Liver (tissue), 9 donors: ENCODE data around the gene TNS3. TPM values are rescaled to one million over a fixed set of nuclear protein-coding genes. Genes with fewer than 3 reads are reported as not detected.

Experiments used
- DNase-seq: peaks from one replicate; pipeline ENCODE4 v3.0.0-alpha.2; 2017; ENCODE audit warnings: low spot score
- H3K27ac ChIP-seq, 2 donors: one replicate each; pipeline ENCODE4 v1.7.0; 2013; ENCODE audit warnings: inconsistent platforms in 2 of 2, low read length in 2 of 2, control low read depth in 1 of 2, low read depth in 1 of 2, mild to moderate bottlenecking in 1 of 2
- H3K27me3 ChIP-seq, 4 donors: one replicate each; pipeline versions ENCODE4 v1.6.1 to v1.7.0; 2013; ENCODE audit warnings: low read length in 3 of 4, inconsistent platforms in 1 of 4, mild to moderate bottlenecking in 1 of 4, moderate library complexity in 1 of 4; ENCODE audit not compliant: control insufficient read depth in 4 of 4, insufficient read depth in 4 of 4
- H3K36me3 ChIP-seq, 4 donors: one replicate each; pipeline versions ENCODE4 v1.6.1 to v1.7.0; 2013; ENCODE audit warnings: low read length in 3 of 4, mild to moderate bottlenecking in 3 of 4, low read depth in 1 of 4, moderate library complexity in 1 of 4; ENCODE audit not compliant: control insufficient read depth in 4 of 4, insufficient read depth in 3 of 4
- H3K4me1 ChIP-seq, 4 donors: one replicate each; pipeline versions ENCODE4 v1.6.1 to v1.7.0; 2013; ENCODE audit warnings: low read length in 3 of 4, mild to moderate bottlenecking in 3 of 4, moderate library complexity in 1 of 4; ENCODE audit not compliant: control insufficient read depth in 4 of 4, insufficient read depth in 4 of 4
- H3K4me3 ChIP-seq, 3 donors: one replicate each; pipeline versions ENCODE4 v1.6.1 to v1.7.0; 2013; ENCODE audit warnings: low read length in 3 of 3, control low read depth in 1 of 3, low read depth in 1 of 3, mild to moderate bottlenecking in 1 of 3
- H3K9ac ChIP-seq, 2 donors: one replicate each; pipeline ENCODE4 v1.7.0; 2013; ENCODE audit warnings: low read length in 2 of 2, mild to moderate bottlenecking in 2 of 2, moderate library complexity in 2 of 2, control low read depth in 1 of 2, low read depth in 1 of 2
- H3K9me3 ChIP-seq, 4 donors: one replicate each; pipeline versions ENCODE4 v1.6.1 to v1.7.0; 2013; ENCODE audit warnings: low read length in 3 of 4; ENCODE audit not compliant: control insufficient read depth in 4 of 4
- CTCF ChIP-seq: fragments of 150-350 bp; IDR thresholded peaks from 2 replicates; pipeline ENCODE4 v1.5.1; 2017; ENCODE audit warnings: improper control_type of control experiment, low read depth, low read length; ENCODE audit not compliant: missing input control
- EGR1 ChIP-seq, 2 donors: IDR thresholded peaks; 2 replicates each; pipeline ENCODE4 v1.6.1; 2016 to 2018; ENCODE audit warnings: antibody characterized with exemption in 2 of 2, low read depth in 2 of 2
- FOXA1 ChIP-seq: IDR thresholded peaks from 2 replicates; pipeline ENCODE4 v1.6.1; 2016; ENCODE audit warnings: antibody characterized with exemption
- FOXA2 ChIP-seq: IDR thresholded peaks from 2 replicates; pipeline ENCODE4 v1.6.1; 2016; ENCODE audit warnings: antibody characterized with exemption
- GABPA ChIP-seq, 2 donors: IDR thresholded peaks in 1 of 2; conservative IDR thresholded peaks in 1 of 2; 2 replicates each; pipeline ENCODE4 v1.6.1; 2016; ENCODE audit warnings: antibody characterized with exemption in 2 of 2, mild to moderate bottlenecking in 1 of 2, moderate library complexity in 1 of 2
- HNF4A ChIP-seq, 2 donors: conservative IDR thresholded peaks; 2 replicates each; pipeline ENCODE4 v1.6.1; 2016; ENCODE audit warnings: antibody characterized with exemption in 2 of 2, mild to moderate bottlenecking in 2 of 2
- HNF4G ChIP-seq: IDR thresholded peaks from 2 replicates; pipeline ENCODE4 v1.6.1; 2016; ENCODE audit warnings: antibody characterized with exemption
- JUND ChIP-seq, 2 donors: IDR thresholded peaks; 2 replicates each; pipeline ENCODE4 v1.6.1; 2016; ENCODE audit warnings: antibody characterized with exemption in 2 of 2
- NR2F2 ChIP-seq: IDR thresholded peaks from 2 replicates; pipeline ENCODE4 v1.6.1; 2016; ENCODE audit warnings: antibody characterized with exemption
- RAD21 ChIP-seq, 2 donors: IDR thresholded peaks; 2 replicates each; pipeline ENCODE4 v1.6.1; 2016; ENCODE audit warnings: antibody characterized with exemption in 2 of 2, mild to moderate bottlenecking in 2 of 2
- REST ChIP-seq: IDR thresholded peaks from 2 replicates; pipeline ENCODE4 v1.6.1; 2016; ENCODE audit warnings: antibody characterized with exemption, mild to moderate bottlenecking
- RXRA ChIP-seq, 2 donors: IDR thresholded peaks; 2 replicates each; pipeline ENCODE4 v1.6.1; 2017 to 2018; ENCODE audit warnings: antibody characterized with exemption in 2 of 2, mild to moderate bottlenecking in 1 of 2
- SP1 ChIP-seq: IDR thresholded peaks from 2 replicates; pipeline ENCODE4 v1.6.1; 2018; ENCODE audit warnings: antibody characterized with exemption, mild to moderate bottlenecking
- TAF1 ChIP-seq: conservative IDR thresholded peaks from 2 replicates; pipeline ENCODE4 v1.6.1; 2016; ENCODE audit warnings: antibody characterized with exemption, mild to moderate bottlenecking
- YY1 ChIP-seq: IDR thresholded peaks from 2 replicates; pipeline ENCODE4 v1.6.1; 2016; ENCODE audit warnings: antibody characterized with exemption, mild to moderate bottlenecking
- ZBTB33 ChIP-seq: IDR thresholded peaks from 2 replicates; pipeline ENCODE4 v1.6.1; 2016; ENCODE audit warnings: antibody characterized with exemption
- WGBS: extraction: QIAGEN DNeasy Blood & Tissue Kit; methylation state at CpG from one replicate; pipeline ENCODE4 v1.1.7; 2013; 5-methylcytosine and 5-hydroxymethylcytosine counted together
- polyA plus RNA-seq, 2 donors: library from polyadenylated mRNA; stranded (reverse) in 1 of 2; unstranded in 1 of 2; fragments of 200-250 nt in 1 of 2; fragments of >200 nt in 1 of 2; fragmentation: Nextera tagmentation in 1 of 2; extraction: Ambion mirVana in 1 of 2; gene quantifications; one replicate each; pipeline versions ENCODE4 v1.2.1 to v1.2.3, GENCODE V29; 2013 to 2015
- total RNA-seq, 2 donors: library from RNA; depleted of rRNA; stranded (reverse); fragments of >200 nt; gene quantifications; one replicate each; pipeline ENCODE4 v1.2.3, GENCODE V29; 2014
- TF ChIP-seq, protein P1 (sequence below): IDR thresholded peaks from 2 replicates; pipeline ENCODE4 v1.6.1; 2016; ENCODE audit warnings: antibody characterized with exemption
- TF ChIP-seq, protein P2 (sequence below): IDR thresholded peaks from 2 replicates; pipeline ENCODE4 v1.6.1; 2016; ENCODE audit warnings: antibody characterized with exemption
- donor health status: healthy.
- donor health status: healthy.
- donor health status: healthy.
- donor health status: healthy.
- donor health status: healthy.

The TNS3 gene
- total and polyA plus RNA-seq, 4 donors = 16.8 to 100 (median 29.5) TPM

DNA sequence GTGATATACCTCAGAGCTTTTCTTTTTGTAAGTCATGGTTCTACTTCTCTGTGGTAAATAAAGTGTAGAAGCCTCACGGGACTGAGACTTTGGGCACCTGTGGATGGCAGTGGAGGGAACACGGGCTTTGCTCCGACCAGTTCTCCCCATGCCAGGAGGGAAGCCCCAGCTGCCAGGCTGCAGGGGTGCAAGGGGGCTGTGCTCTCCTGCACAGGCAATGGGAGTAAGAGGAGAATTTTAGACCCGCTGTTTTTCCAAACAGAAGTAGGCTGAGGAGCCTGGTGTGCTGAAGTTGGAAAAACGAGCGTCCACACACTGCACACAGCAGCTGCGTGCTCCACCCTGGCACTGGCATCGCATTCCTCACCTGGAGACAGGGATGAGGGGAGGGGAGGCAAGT is 282.4 kb downstream of the TNS3 start:
- Histone ChIP-seq H3K9ac (no peak overlapping the region), H3K9me3 (no peaks in the 10 kb centered on the region), H3K4me1 (no peaks in the 10 kb centered on the region), H3K36me3 (peaks cover 30 to 85% (median 54%) of the 10 kb centered on the region in 4 donors), H3K27ac (no peak overlapping the region), H3K4me3 (no peak overlapping the region), H3K27me3 (no peaks in the 10 kb centered on the region)
- DNase-seq = peak; percentile 14
- TF ChIP-seq, protein P1, sequence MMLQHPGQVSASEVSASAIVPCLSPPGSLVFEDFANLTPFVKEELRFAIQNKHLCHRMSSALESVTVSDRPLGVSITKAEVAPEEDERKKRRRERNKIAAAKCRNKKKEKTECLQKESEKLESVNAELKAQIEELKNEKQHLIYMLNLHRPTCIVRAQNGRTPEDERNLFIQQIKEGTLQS = no peak
- TF ChIP-seq, protein P2, sequence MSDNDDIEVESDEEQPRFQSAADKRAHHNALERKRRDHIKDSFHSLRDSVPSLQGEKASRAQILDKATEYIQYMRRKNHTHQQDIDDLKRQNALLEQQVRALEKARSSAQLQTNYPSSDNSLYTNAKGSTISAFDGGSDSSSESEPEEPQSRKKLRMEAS = no peak
- TF ChIP-seq ZBTB33 = no peak
- TF ChIP-seq EGR1 (IDR thresholded peaks at IDR 0.05; ENCODE audit: low read depth in 2 of 2) = no peak
- TF ChIP-seq SP1 = no peak
- TF ChIP-seq TAF1 = no peak
- no peak for TF ChIP-seq RXRA (IDR thresholded peaks at IDR 0.05)
- TF ChIP-seq YY1 = no peak
- no peak for TF ChIP-seq CTCF
- TF ChIP-seq GABPA (IDR thresholded peaks at IDR 0.05 in 1 of 2, conservative IDR thresholded peaks at IDR 0.05 in 1 of 2) = no peak
- no peak for TF ChIP-seq REST
- no peak for TF ChIP-seq JUND (IDR thresholded peaks at IDR 0.05)
- TF ChIP-seq FOXA2 = no peak
- TF ChIP-seq HNF4G = no peak
- no peak for TF ChIP-seq RAD21 (IDR thresholded peaks at IDR 0.05)
- no peak for TF ChIP-seq HNF4A (conservative IDR thresholded peaks at IDR 0.05)
- no peak for TF ChIP-seq NR2F2
- TF ChIP-seq FOXA1 = no peak
- 96% methylated on average over 8 of the region's 8 CpGs for WGBS
